ENCODE data around the gene NDUFV2. TPM values are rescaled to one million over a fixed set of nuclear protein-coding genes. Genes with fewer than 3 reads are reported as not detected.
A peak's percentile ranks its signal among the peaks of the same experiment; 100 is the strongest.

Gene NDUFV2
- total RNA-seq, 1 experiment from 2014 or later: 211 TPM

- no peaks in the 10 kb centered on the region for H3K4me1 Mint-ChIP-seq (ENCODE audit: low read depth, unreplicated experiment)
- H3K36me3 ChIP-seq (ENCODE audit: control insufficient read depth, insufficient read depth, low read length): no peaks in the 10 kb centered on the region
- no peak overlapping the region for H3K4me3 ChIP-seq (ENCODE audit: low read depth, low read length)
- H3K36me3 Mint-ChIP-seq (ENCODE audit: insufficient read depth, unreplicated experiment): no peaks in the 10 kb centered on the region
- no peaks in the 10 kb centered on the region for H3K9me3 Mint-ChIP-seq (ENCODE audit: unreplicated experiment)
- no peaks in the 10 kb centered on the region for H3K9me3 ChIP-seq
- ChIA-PET CTCF (no interaction called here), POLR2A (no interaction called here)
- no peak for TF ChIP-seq CTCF (IDR thresholded peaks at IDR 0.05; ENCODE audit: insufficient read depth in 1 of 2, low read depth in 1 of 2, low read length in 1 of 2, severe bottlenecking in 1 of 2, unreplicated experiment in 1 of 2)
- no TSS peak for BruUV-seq (replicated peaks)
- H3K27me3 ChIP-seq (replicated peaks; ENCODE audit: control insufficient read depth, insufficient read depth, low read length): no peaks in the 10 kb centered on the region
- H3K27ac Mint-ChIP-seq (ENCODE audit: unreplicated experiment): no peak overlapping the region
- intact Hi-C loops (cut with micrococcal nuclease; ENCODE audit: unreplicated experiment): no loop called here
- DNase-seq: no peak
- H3K4me3 Mint-ChIP-seq (ENCODE audit: unreplicated experiment): no peak overlapping the region
- H3K27me3 Mint-ChIP-seq (ENCODE audit: insufficient read depth, unreplicated experiment): no peaks in the 10 kb centered on the region
- no peaks in the 10 kb centered on the region for H3K4me1 ChIP-seq
Measured at GRCh38 chr18:9150121-9150520, 47.6 kb downstream of the NDUFV2 start.

GRCh38 chr18:9153256-9153655 lies 50.8 kb downstream of the NDUFV2 start:
- Mint-ChIP-seq H3K9me3 (ENCODE audit: unreplicated experiment) (no peaks in the 10 kb centered on the region), H3K36me3 (ENCODE audit: insufficient read depth, unreplicated experiment) (no peaks in the 10 kb centered on the region), H3K27ac (ENCODE audit: unreplicated experiment) (peak overlapping the region; percentile 11), H3K4me1 (ENCODE audit: low read depth, unreplicated experiment) (peaks cover 9% of the 10 kb centered on the region), H3K27me3 (ENCODE audit: insufficient read depth, unreplicated experiment) (no peaks in the 10 kb centered on the region), H3K4me3 (ENCODE audit: unreplicated experiment) (no peak overlapping the region)
- no peak for DNase-seq
- no TSS peak for BruUV-seq (replicated peaks)
- Histone ChIP-seq H3K27me3 (replicated peaks; ENCODE audit: control insufficient read depth, insufficient read depth, low read length) (no peaks in the 10 kb centered on the region), H3K4me3 (ENCODE audit: low read depth, low read length) (no peak overlapping the region), H3K9me3 (no peaks in the 10 kb centered on the region), H3K4me1 (peaks cover 2% of the 10 kb centered on the region; the same call in 1 of the 2 replicates), H3K36me3 (ENCODE audit: control insufficient read depth, insufficient read depth, low read length) (no peaks in the 10 kb centered on the region)
- POLR2A ChIA-PET: no interaction called here
- intact Hi-C loops (cut with micrococcal nuclease; ENCODE audit: unreplicated experiment): no loop called here
- TF ChIP-seq CTCF (IDR thresholded peaks at IDR 0.05; ENCODE audit: insufficient read depth in 1 of 2, low read depth in 1 of 2, low read length in 1 of 2, severe bottlenecking in 1 of 2, unreplicated experiment in 1 of 2): no peak
- CTCF ChIA-PET: interaction anchor here (0.6 kb wide), 1 partner anchor 537 kb away, joined by 3 read pairs; no protein-coding TSS in a partner anchor

GRCh38 chr18:9156604-9157249 lies 54.2 kb downstream of the NDUFV2 start:
- no peak for DNase-seq
- Mint-ChIP-seq H3K4me1 (ENCODE audit: low read depth, unreplicated experiment) (peaks cover 15% of the 10 kb centered on the region), H3K4me3 (ENCODE audit: unreplicated experiment) (no peak overlapping the region), H3K9me3 (ENCODE audit: unreplicated experiment) (no peaks in the 10 kb centered on the region), H3K27ac (ENCODE audit: unreplicated experiment) (no peak overlapping the region), H3K36me3 (ENCODE audit: insufficient read depth, unreplicated experiment) (peaks cover 6% of the 10 kb centered on the region), H3K27me3 (ENCODE audit: insufficient read depth, unreplicated experiment) (no peaks in the 10 kb centered on the region)
- intact Hi-C loops (cut with micrococcal nuclease; ENCODE audit: unreplicated experiment): no loop called here
- no peaks in the 10 kb centered on the region for H3K9me3 ChIP-seq
- H3K27me3 ChIP-seq (replicated peaks; ENCODE audit: control insufficient read depth, insufficient read depth, low read length): no peaks in the 10 kb centered on the region
- peaks cover 6% of the 10 kb centered on the region; the same call in 1 of the 2 replicates for H3K4me1 ChIP-seq
- BruUV-seq (replicated peaks): no TSS peak
- CTCF ChIA-PET: interaction anchor here (1.2 kb wide), 1 partner anchor 9 kb away, joined by 3 read pairs; no protein-coding TSS in a partner anchor
- POLR2A ChIA-PET: no interaction called here
- TF ChIP-seq CTCF (IDR thresholded peaks at IDR 0.05; ENCODE audit: insufficient read depth in 1 of 2, low read depth in 1 of 2, low read length in 1 of 2, severe bottlenecking in 1 of 2, unreplicated experiment in 1 of 2): no peak
- no peak overlapping the region for H3K4me3 ChIP-seq (ENCODE audit: low read depth, low read length)
- H3K36me3 ChIP-seq (ENCODE audit: control insufficient read depth, insufficient read depth, low read length): no peaks in the 10 kb centered on the region
